ENCODE data around the gene ZNF584.

ZNF584 gene

GRCh38 chr19:58450856-58451357 lies 42.5 kb downstream of the ZNF584 start:
- H3K4me3 ChIP-seq (ENCODE audit: low read depth, low read length), result peak overlapping the region; percentile 80
- TF ChIP-seq CTCF (IDR thresholded peaks at IDR 0.05; ENCODE audit: low read depth, low read length), result no peak

- no peak for TF ChIP-seq CTCF (IDR thresholded peaks at IDR 0.05; ENCODE audit: low read depth, low read length)
- peak within 1 kb of the TSS; percentile 80 for H3K4me3 ChIP-seq (ENCODE audit: low read depth, low read length)
Measured at GRCh38 chr19:58451358-58452101, 43.1 kb downstream of the ZNF584 start, which contains the start of gene ZNF324B. TSS of gene ZNF324B (plus strand) at chr19:58451622. CDS start at chr19:58453702, 2,080 bp downstream.

- no peak for TF ChIP-seq CTCF (IDR thresholded peaks at IDR 0.05; ENCODE audit: low read depth, low read length)
- H3K4me3 ChIP-seq (ENCODE audit: low read depth, low read length), result no peak overlapping the region
Measured at GRCh38 chr19:58453743-58454142, 45.3 kb downstream of the ZNF584 start.

GRCh38 chr19:58455306-58455705 lies 46.9 kb downstream of the ZNF584 start:
- H3K4me3 ChIP-seq (ENCODE audit: low read depth, low read length), result no peak overlapping the region
- no peak for TF ChIP-seq CTCF (IDR thresholded peaks at IDR 0.05; ENCODE audit: low read depth, low read length)

GRCh38 chr19:58456111-58456510 lies 47.7 kb downstream of the ZNF584 start:
- no peak overlapping the region for H3K4me3 ChIP-seq (ENCODE audit: low read depth, low read length)
- no peak for TF ChIP-seq CTCF (IDR thresholded peaks at IDR 0.05; ENCODE audit: low read depth, low read length)

GRCh38 chr19:58460039-58460438 lies 51.6 kb downstream of the ZNF584 start:
- TF ChIP-seq CTCF (IDR thresholded peaks at IDR 0.05; ENCODE audit: low read depth, low read length), result no peak
- no peak overlapping the region for H3K4me3 ChIP-seq (ENCODE audit: low read depth, low read length)

- peak overlapping the region; percentile 87 for H3K4me3 ChIP-seq (ENCODE audit: low read depth, low read length)
- TF ChIP-seq CTCF (IDR thresholded peaks at IDR 0.05; ENCODE audit: low read depth, low read length), result no peak
Measured at GRCh38 chr19:58466089-58466759, 57.8 kb downstream of the ZNF584 start.

Measured in WI38 (cell line).